Effector memory CD8-positive, alpha-beta T cell (primary cell): ENCODE results near the gene ANKRD17.
"Not testable (repeated sequence)": the region's sequence is repeated elsewhere in the genome, so short reads cannot be mapped to it uniquely, and the experiment has no call there.

Experiments used
- ATAC-seq: fragments of 150-1000 bp; cut with Tn5 transposase; replicated peaks from 2 replicates; pipeline ENCODE4 v1.10.0; 2021; ENCODE audit warnings: mild to moderate bottlenecking, moderate library complexity
- DNase-seq, 3 experiments: peaks; one replicate each; pipeline ENCODE4 v3.0.0; 2021
- H3K27ac Mint-ChIP-seq, 2 donors: one replicate each; pipeline ENCODE4 v1.8.0; 2022; ENCODE audit warnings: mild to moderate bottlenecking in 2 of 2, mixed read lengths in 2 of 2, moderate library complexity in 2 of 2
- H3K27me3 Mint-ChIP-seq, 2 donors: one replicate each; pipeline ENCODE4 v1.8.0; 2022; ENCODE audit warnings: mixed read lengths in 2 of 2
- H3K36me3 Mint-ChIP-seq: one replicate; pipeline ENCODE4 v1.8.0; 2022; ENCODE audit warnings: mild to moderate bottlenecking, moderate library complexity, mixed read lengths; ENCODE audit not compliant: insufficient read depth
- H3K4me1 Mint-ChIP-seq, 2 donors: one replicate each; pipeline ENCODE4 v1.8.0; 2022; ENCODE audit warnings: low read depth in 2 of 2, mixed read lengths in 2 of 2
- H3K4me3 Mint-ChIP-seq, 2 donors: one replicate each; pipeline ENCODE4 v1.8.0; 2022; ENCODE audit warnings: mild to moderate bottlenecking in 2 of 2, mixed read lengths in 2 of 2, moderate library complexity in 2 of 2
- H3K9me3 Mint-ChIP-seq, 2 donors: one replicate each; pipeline ENCODE4 v1.8.0; 2022; ENCODE audit warnings: mixed read lengths in 2 of 2
- total RNA-seq, 9 experiments: gene quantifications; one replicate each; lab custom pipeline; 2026; lab: John Stamatoyannopoulos, UW

The ANKRD17 gene
- total RNA-seq, result 179 to 254 (median 204) reads per million in 9 experiments

- H3K9me3 Mint-ChIP-seq, result no peaks in the 10 kb centered on the region
- peak; percentile 76 for ATAC-seq
- H3K4me1 Mint-ChIP-seq, result peaks cover 41 to 51% of the 10 kb centered on the region in 2 donors
- H3K36me3 Mint-ChIP-seq, result peaks cover 37% of the 10 kb centered on the region
- H3K27ac Mint-ChIP-seq, result peak within 1 kb of the TSS; percentile 99 to 100
- peak within 1 kb of the TSS; percentile 96 to 99 for H3K4me3 Mint-ChIP-seq
- H3K27me3 Mint-ChIP-seq, result no peaks in the 10 kb centered on the region
- peak; percentile 89 to 90 (median 90) for DNase-seq
Measured at GRCh38 chr4:73258686-73259570, at the start of gene ANKRD17. Gene ANKRD17, minus strand, starts transcription at chr4:73258798. Its CDS starts 130 bp downstream, at chr4:73258668.

GRCh38 chr4:73308286-73308685 lies 49.7 kb upstream of the ANKRD17 start:
- Mint-ChIP-seq H3K4me1 (no peaks in the 10 kb centered on the region), H3K27me3 (no peaks in the 10 kb centered on the region), H3K4me3 (no peak overlapping the region), H3K36me3 (no peaks in the 10 kb centered on the region), H3K9me3 (no peaks in the 10 kb centered on the region), H3K27ac (no peak overlapping the region)
- DNase-seq (no peak), ATAC-seq (no peak)

- Mint-ChIP-seq H3K4me3 (no peak overlapping the region), H3K27ac (no peak overlapping the region), H3K27me3 (no peaks in the 10 kb centered on the region), H3K9me3 (peaks cover 0 to 3% of the 10 kb centered on the region in 2 donors), H3K4me1 (no peaks in the 10 kb centered on the region), H3K36me3 (no peaks in the 10 kb centered on the region)
- DNase-seq (no peak), ATAC-seq (no peak)
Measured at GRCh38 chr4:73303711-73304110, 45.1 kb upstream of the ANKRD17 start.

GRCh38 chr4:73299548-73300280 lies 41.1 kb upstream of the ANKRD17 start:
- no peak for ATAC-seq
- Mint-ChIP-seq H3K36me3 (no peaks in the 10 kb centered on the region), H3K4me1 (no peaks in the 10 kb centered on the region), H3K27me3 (no peaks in the 10 kb centered on the region), H3K4me3 (no peak overlapping the region), H3K27ac (no peak overlapping the region), H3K9me3 (peaks cover 9 to 12% of the 10 kb centered on the region in 2 donors)
- DNase-seq, result no peak

GRCh38 chr4:73292661-73293060 lies 34.1 kb upstream of the ANKRD17 start:
- not testable (repeated sequence) for DNase-seq, H3K27me3 Mint-ChIP-seq, H3K4me3 Mint-ChIP-seq, H3K27ac Mint-ChIP-seq, H3K4me1 Mint-ChIP-seq, H3K36me3 Mint-ChIP-seq, ATAC-seq
- H3K9me3 Mint-ChIP-seq, result peaks cover 7 to 19% of the 10 kb centered on the region in 2 donors

- no peaks in the 10 kb centered on the region for H3K27me3 Mint-ChIP-seq
- H3K27ac Mint-ChIP-seq, result no peak overlapping the region
- ATAC-seq (no peak), DNase-seq (no peak)
- H3K4me1 Mint-ChIP-seq, result peaks cover 0 to 9% of the 10 kb centered on the region in 2 donors
- H3K9me3 Mint-ChIP-seq, result peaks cover 0 to 7% of the 10 kb centered on the region in 2 donors
- H3K36me3 Mint-ChIP-seq, result no peaks in the 10 kb centered on the region
- no peak overlapping the region for H3K4me3 Mint-ChIP-seq
Measured at GRCh38 chr4:73281982-73282381, 23.4 kb upstream of the ANKRD17 start.

GRCh38 chr4:73281396-73281795 lies 22.8 kb upstream of the ANKRD17 start:
- ATAC-seq (no peak), DNase-seq (no peak)
- Mint-ChIP-seq H3K9me3 (peaks cover 0 to 5% of the 10 kb centered on the region in 2 donors), H3K4me3 (no peak overlapping the region), H3K27ac (no peak overlapping the region), H3K36me3 (no peaks in the 10 kb centered on the region), H3K27me3 (no peaks in the 10 kb centered on the region), H3K4me1 (peaks cover 0 to 9% of the 10 kb centered on the region in 2 donors)

- Mint-ChIP-seq H3K27ac (no peak overlapping the region), H3K36me3 (peaks cover 7% of the 10 kb centered on the region)
Measured at GRCh38 chr4:73277201-73277600, 18.6 kb upstream of the ANKRD17 start.

GRCh38 chr4:73275318-73275654 lies 16.7 kb upstream of the ANKRD17 start:
- DNase-seq, result no peak
- Mint-ChIP-seq H3K4me1 (peaks cover 0 to 9% of the 10 kb centered on the region in 2 donors), H3K27me3 (no peaks in the 10 kb centered on the region), H3K27ac (no peak overlapping the region), H3K36me3 (peaks cover 8% of the 10 kb centered on the region), H3K4me3 (no peak overlapping the region), H3K9me3 (peaks cover 0 to 2% of the 10 kb centered on the region in 2 donors)
- ATAC-seq, result no peak

More at GRCh38 chr4:73277201-73277600, 18.6 kb upstream of the ANKRD17 start:
- no peak for DNase-seq
- Mint-ChIP-seq H3K4me1 (peaks cover 0 to 9% of the 10 kb centered on the region in 2 donors), H3K4me3 (no peak overlapping the region), H3K9me3 (peaks cover 0 to 2% of the 10 kb centered on the region in 2 donors), H3K27me3 (no peaks in the 10 kb centered on the region)
- no peak for ATAC-seq

- Mint-ChIP-seq H3K36me3 (peaks cover 8% of the 10 kb centered on the region), H3K9me3 (no peaks in the 10 kb centered on the region), H3K4me3 (no peak overlapping the region), H3K27me3 (no peaks in the 10 kb centered on the region), H3K4me1 (no peaks in the 10 kb centered on the region), H3K27ac (peak overlapping the region in 1 of 2 donors; percentile 7)
- DNase-seq, result no peak
- ATAC-seq, result no peak
Measured at GRCh38 chr4:73272816-73273215, 14.2 kb upstream of the ANKRD17 start.

GRCh38 chr4:73267050-73267449 lies 8.5 kb upstream of the ANKRD17 start:
- ATAC-seq (no peak), DNase-seq (no peak)
- H3K9me3 Mint-ChIP-seq, result no peaks in the 10 kb centered on the region
- no peak overlapping the region for H3K27ac Mint-ChIP-seq
- H3K4me1 Mint-ChIP-seq, result peaks cover 0 to 3% of the 10 kb centered on the region in 2 donors
- no peaks in the 10 kb centered on the region for H3K36me3 Mint-ChIP-seq
- H3K27me3 Mint-ChIP-seq, result no peaks in the 10 kb centered on the region
- no peak overlapping the region for H3K4me3 Mint-ChIP-seq

- DNase-seq, result no peak
- Mint-ChIP-seq H3K4me1 (peaks cover 37 to 46% of the 10 kb centered on the region in 2 donors), H3K27me3 (no peaks in the 10 kb centered on the region), H3K36me3 (peaks cover 33% of the 10 kb centered on the region), H3K4me3 (peak overlapping the region; percentile 96 to 99), H3K9me3 (no peaks in the 10 kb centered on the region), H3K27ac (peak overlapping the region; percentile 99 to 100)
- peak; percentile 11 for ATAC-seq
Measured at GRCh38 chr4:73259571-73260090, 1.0 kb upstream of the ANKRD17 start.

GRCh38 chr4:73258436-73258685 lies 237 bp downstream of the ANKRD17 start:
- H3K27ac Mint-ChIP-seq, result peak overlapping the region; percentile 99 to 100
- H3K4me3 Mint-ChIP-seq, result peak overlapping the region; percentile 96 to 99
- H3K27me3 Mint-ChIP-seq, result no peaks in the 10 kb centered on the region
- peak; percentile 36 for ATAC-seq
- peaks cover 41 to 52% of the 10 kb centered on the region in 2 donors for H3K4me1 Mint-ChIP-seq
- no peak for DNase-seq
- no peaks in the 10 kb centered on the region for H3K9me3 Mint-ChIP-seq
- peaks cover 38% of the 10 kb centered on the region for H3K36me3 Mint-ChIP-seq
